HG02623 (cell line): ENCODE data around the gene CRBN.
A peak's percentile ranks its signal among the peaks of the same experiment; 100 is the strongest.

Source experiments
- ATAC-seq: cut with Tn5 transposase; IDR thresholded peaks from one replicate; pipeline ENCODE4 v1.9.1; 2021; ENCODE audit warnings: moderate library complexity; ENCODE audit not compliant: unreplicated experiment

CRBN gene

GRCh38 chr3:3179407-3180094 lies at the start of gene CRBN:
Gene CRBN, minus strand, starts transcription at chr3:3179691. Its CDS starts 4 bp downstream, at chr3:3179687.
- peak; percentile 98 for ATAC-seq

DNA sequence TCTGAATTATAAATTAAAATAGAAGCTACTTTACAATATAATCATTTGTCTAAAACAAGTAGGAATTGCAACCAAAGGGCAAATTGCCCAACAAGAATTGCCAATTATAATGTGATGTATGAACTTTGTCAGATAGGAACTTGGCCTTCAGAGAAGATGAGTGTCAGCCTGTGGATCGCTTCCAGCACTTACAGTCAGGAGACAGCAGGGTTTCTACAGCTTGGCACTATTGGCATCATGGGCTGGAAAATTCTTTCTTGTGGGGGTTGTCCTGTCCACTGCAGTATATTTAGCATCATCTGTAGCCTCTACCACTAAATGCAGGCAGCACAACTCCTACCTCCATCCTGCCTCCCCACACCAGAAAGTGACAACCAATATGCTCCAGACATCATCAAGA lies 48.1 kb upstream of the CRBN start:
- ATAC-seq, result no peak

DNA sequence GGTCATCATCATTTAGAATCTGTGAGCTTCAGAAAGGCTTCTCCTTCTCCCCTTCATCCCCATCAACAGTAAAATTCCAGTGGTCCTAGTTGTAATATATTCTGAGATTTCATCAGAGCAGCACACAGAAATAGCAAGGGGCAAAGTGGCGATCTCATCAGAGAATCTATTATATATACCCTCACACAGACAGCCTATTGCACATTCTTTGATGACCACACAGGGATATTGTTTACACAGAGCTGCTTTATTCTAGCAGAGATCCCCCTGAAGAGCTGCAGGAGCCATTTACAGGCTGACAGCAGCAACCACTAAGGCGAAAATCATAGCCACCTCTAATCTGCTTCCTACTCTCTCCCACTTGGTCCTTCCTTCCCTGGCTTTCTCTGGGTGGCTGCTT lies 42.0 kb upstream of the CRBN start:
- no peak for ATAC-seq

GRCh38 chr3:3216401-3216800 lies 36.9 kb upstream of the CRBN start:
- ATAC-seq, result no peak

DNA sequence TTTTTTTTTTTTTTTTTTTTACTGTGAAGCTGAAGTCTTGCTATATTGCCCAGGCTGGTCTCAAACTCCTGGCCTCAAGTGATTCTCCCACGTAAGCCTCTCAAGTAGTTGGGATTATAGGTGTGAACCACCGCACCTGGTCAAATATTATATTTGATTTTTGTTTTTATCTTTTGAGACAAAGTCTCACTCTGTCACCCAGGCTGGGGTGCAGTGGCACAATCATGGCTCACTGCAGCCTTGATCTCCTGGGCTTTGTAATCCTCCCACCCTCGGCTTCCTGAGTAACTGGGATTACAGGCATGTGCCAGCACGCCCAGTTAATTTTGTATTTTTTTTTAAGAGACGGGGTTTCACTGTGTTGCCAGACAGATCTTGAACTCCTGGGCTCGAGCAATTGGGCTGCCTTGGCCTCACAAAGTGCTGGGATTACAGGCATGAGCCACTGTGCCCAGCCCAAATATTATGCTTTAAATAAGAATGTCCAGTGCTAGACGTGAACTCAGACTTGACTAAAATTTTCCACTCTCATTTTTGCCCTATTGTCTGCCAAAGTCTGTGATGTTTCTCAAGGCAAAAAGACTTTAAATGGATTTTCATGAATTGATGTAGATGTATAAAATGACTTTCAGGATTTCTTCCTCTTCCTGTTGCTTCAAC lies 33.4 kb upstream of the CRBN start:
- ATAC-seq, result no peak

DNA sequence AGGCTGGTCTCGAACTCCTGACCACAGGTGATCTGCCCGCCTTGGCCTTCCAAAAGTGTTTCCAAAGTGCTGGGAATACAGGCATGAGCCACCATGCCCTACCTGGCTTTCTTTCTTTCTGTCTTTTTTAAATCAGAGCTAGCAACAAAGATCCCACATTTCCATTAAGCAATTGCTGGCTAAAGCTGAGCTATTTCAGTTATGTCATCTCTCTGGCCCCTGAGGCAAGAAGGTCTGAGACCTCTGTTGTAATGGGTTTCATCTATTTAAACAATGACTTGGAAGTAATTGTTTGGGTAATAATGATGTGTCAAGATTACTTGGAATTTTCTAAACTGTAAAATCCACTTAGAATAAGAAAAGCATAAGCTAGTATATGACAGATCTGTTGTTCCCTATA lies 30.2 kb upstream of the CRBN start:
- ATAC-seq, result no peak

GRCh38 chr3:3209057-3209456 lies 29.6 kb upstream of the CRBN start:
- no peak for ATAC-seq

GRCh38 chr3:3201611-3202010 lies 22.1 kb upstream of the CRBN start:
- peak; percentile 92 for ATAC-seq

- ATAC-seq, result peak; percentile 47
Measured at GRCh38 chr3:3200632-3201212, 21.2 kb upstream of the CRBN start.

- no peak for ATAC-seq
Measured at GRCh38 chr3:3199306-3199705, 19.8 kb upstream of the CRBN start.

DNA sequence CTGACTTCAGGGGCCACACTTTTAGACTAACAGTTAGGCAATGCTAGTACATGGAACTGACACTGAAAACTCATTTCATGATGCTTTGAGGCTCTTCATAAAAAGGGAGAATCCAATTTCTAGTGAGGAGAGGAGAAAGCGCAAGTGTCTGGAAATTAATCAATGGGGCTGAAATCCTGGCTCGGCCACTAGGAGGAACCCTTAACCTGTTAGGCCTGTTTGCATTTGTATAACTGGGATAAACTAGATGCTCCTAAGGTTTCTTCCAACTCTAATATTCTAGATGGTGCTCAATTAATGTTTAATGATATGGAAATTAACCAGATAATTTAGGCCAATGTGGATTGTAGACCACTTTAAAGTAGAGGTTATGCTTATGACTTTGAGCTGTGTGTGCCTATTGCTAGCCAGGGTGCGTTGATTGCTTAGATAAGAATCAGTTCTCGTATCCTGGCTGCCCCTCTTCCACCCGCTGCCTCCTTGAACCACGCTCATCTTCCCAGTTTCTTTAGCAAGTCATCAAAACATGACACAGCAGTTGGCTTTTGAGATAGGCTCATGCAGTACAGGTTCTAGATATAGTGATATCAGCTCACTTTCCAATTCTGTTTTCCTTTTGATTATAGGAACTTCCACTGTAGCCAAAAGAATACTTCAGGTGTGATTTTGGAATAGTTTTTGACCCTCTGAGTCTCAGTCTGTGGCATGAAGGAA lies 16.8 kb upstream of the CRBN start:
- no peak for ATAC-seq

GRCh38 chr3:3194861-3195260 lies 15.4 kb upstream of the CRBN start:
- ATAC-seq, result no peak

GRCh38 chr3:3192286-3192675 lies 12.8 kb upstream of the CRBN start:
- ATAC-seq, result no peak

DNA sequence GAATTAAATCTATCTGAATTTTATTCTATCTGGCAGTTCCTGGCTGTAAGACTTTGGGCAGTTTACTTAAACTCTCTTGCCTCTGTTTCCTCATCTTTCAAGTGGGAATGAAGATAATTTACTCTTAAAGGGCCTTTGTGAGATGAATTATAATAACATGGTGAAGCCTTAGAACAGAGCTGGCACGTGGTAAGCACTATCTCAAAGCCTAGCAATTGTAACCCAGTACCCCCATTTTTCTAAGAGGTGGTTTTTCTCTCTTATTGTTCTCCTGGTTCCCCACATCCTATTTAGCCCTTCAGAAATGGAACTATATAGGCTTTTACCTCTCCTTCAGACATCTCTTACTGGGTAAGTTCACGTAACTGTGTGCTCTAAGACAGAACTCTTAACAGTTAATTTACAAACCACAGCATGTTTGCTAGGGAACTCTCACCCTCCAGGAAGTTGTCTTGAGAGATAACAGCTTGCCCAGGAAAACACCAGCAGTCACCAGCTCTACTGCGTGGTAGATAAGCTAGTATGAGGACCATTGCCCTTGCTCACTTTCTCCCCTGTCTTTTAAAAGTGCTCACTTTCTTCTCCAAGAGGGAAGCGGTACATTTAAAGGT lies 12.3 kb upstream of the CRBN start:
- no peak for ATAC-seq

DNA sequence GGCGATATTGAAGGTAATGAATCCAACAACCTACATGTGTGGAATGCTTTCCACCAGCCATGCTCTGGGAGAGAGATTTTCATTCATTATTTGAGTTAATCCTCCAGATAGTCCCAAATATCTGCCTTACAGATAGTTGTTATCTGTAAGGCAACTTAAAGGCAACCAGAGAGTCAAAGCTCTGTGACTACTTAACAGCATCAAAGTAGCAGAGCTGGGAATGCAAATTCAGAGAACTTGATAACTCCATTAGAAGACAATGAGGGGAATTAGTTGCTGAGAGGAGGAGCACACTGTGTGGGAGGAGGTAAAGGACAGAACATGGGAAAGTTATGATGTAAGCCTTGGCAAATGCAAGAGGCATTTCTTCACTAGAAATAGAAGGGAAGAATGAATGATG lies 10.5 kb upstream of the CRBN start:
- ATAC-seq, result no peak

DNA sequence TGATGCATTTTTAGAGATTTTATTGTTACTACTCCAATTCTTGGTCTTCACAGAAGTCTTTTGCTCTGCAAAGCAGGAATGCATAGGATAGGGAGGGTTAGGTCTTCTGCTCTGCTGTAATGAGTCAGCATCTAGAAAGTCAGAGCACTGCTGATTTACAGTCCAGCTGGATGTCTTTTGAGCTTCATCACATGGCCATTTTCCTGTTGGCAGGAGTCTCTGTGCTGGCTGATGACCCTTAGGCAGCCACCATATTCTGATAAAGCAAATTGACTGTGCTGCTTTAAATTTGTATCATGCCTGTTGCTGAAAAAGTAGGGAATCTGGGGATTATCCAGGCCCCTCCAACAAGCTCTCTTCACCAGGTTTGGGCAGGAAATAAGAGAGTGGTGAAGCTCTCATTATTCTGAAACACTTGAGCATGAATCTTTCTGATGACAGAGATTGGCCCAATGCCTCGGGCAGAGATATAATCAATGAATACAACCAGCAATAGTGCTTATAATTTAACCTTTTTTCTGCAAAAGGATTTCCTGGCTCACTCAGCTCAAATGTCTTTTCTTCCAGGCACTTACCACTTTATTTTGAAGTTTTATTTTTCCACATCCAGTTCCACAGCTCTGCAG lies 9.7 kb upstream of the CRBN start:
- no peak for ATAC-seq

DNA sequence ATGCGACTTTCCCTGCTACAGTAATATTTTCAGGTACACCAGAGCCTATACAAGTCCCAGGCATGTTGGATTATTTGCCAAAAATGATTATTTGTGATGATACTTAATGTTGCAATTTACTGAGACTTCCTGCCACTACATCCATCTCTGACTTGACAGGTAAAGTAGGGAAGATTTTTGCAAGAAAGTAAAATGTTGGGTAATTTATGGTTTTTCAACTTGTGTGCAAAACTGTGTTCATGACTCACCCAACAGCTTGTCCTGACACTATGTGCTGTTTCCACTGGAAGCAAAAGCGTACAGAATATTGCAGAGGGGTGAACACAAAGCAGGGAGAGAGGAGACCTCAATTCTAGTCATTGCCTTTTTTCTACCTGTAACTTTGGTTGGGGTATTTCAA lies 5.4 kb upstream of the CRBN start:
- ATAC-seq, result no peak

- no peak for ATAC-seq
Measured at GRCh38 chr3:3180456-3180855, 965 bp upstream of the CRBN start.

GRCh38 chr3:3178498-3179328 lies 778 bp downstream of the CRBN start:
- ATAC-seq, result no peak

- no peak for ATAC-seq
Measured at GRCh38 chr3:3177861-3178497, 1.5 kb downstream of the CRBN start.
